HG02763 (cell line): ENCODE data around the gene COL26A1.
"Not testable (repeated sequence)": the region's sequence is repeated elsewhere in the genome, so short reads cannot be mapped to it uniquely, and the experiment has no call there.

Experiments used
- ATAC-seq: cut with Tn5 transposase; IDR thresholded peaks from one replicate; pipeline ENCODE4 v1.9.1; 2021; ENCODE audit warnings: mild to moderate bottlenecking, moderate library complexity; ENCODE audit not compliant: unreplicated experiment

The COL26A1 gene

DNA sequence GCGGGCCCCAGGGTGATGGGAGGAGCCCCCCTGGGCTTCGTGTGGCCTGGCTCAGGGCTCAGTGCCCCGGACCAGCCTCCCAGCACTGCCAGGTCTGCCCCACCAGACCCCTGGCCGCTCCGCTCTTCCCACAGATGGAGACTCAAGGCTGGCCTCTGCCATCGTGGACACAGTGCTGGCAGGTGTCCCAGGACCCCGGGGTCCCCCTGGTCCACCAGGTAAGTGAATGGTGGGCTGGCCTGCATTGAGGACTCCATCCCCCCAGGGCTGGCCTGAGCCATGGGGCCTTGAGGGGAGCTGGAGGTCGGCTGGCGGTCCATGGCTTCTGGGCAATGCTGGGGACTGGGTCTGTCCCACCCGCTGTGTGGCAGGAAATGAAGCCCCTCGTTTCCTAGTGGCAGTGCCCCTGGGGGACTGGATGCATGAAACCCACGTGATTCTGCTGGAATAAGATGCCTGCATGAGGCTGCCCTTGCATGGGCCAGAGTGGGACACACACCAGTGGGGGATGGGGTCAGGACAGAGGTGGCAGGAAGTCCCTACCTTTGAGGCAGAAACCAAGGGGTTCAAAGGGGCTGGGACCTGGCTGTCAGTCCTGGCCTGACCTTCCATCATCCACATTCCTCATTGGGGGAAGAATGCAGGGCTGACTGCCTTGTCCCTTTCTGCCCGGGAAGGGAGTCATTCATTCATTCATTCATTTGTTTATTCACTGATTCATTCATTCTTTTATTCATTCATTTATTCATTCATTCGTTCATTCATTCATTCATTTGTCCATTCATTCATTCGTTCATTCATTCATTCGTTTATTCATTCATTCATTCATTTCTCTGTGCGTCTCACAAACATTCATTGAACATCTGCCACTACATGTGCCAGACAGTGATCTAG lies 184.6 kb downstream of the COL26A1 start:
- no peak for ATAC-seq

DNA sequence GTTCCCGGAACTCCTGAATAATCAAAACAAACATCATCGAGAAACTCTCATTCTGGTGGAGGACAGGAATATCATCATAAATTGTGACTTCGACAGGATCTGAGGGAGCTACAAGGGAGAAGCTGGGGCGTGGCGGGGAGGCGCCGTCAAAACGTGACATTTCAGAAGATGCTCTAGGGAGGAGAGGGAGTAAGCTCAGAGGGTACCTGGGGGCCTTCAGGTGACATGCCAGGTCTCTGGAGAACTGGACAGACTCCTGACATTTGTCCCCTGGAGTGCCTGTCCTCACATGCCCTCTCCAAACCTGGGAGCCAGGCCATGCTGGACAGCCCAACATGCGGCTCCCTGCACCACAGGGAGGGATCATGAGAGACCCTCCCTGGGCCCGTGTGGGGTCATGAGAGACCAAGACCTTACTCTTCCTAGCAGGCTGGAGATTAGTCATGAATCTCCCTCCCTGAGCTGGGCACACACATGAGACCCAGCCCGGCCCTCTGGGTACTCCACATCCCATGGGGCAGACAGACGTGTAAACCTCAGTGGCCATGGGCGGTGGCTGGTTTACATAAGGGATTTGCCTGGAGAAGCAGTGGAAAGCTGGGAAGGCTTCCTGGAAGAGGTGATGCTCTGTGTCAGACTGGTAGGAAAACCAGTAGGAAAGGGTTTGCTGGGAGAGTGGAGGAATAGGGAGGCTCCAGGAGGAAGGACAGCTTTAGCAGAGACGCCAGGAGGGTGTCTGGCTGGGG lies 185.4 kb downstream of the COL26A1 start:
- ATAC-seq: no peak

DNA sequence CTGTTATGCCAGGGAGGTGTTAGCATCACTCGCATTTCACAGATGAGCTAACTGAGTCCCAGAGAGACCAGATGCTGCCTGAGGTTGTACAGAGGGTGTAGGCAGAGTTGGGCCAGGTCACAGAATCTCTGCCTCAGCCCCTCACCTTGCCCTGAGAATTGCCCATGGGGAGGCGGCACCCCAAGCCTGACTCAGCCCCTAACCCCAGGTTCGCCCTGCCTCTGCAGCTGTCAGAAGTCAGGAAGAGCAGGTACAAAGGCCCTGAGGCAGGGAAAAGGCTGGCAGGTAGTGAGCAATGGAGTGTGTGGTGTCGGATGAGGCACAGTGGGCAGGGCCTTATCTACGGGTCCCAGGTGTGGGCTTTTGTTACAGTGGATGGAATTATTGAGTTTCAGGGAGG lies 187.1 kb downstream of the COL26A1 start:
- no peak for ATAC-seq

DNA sequence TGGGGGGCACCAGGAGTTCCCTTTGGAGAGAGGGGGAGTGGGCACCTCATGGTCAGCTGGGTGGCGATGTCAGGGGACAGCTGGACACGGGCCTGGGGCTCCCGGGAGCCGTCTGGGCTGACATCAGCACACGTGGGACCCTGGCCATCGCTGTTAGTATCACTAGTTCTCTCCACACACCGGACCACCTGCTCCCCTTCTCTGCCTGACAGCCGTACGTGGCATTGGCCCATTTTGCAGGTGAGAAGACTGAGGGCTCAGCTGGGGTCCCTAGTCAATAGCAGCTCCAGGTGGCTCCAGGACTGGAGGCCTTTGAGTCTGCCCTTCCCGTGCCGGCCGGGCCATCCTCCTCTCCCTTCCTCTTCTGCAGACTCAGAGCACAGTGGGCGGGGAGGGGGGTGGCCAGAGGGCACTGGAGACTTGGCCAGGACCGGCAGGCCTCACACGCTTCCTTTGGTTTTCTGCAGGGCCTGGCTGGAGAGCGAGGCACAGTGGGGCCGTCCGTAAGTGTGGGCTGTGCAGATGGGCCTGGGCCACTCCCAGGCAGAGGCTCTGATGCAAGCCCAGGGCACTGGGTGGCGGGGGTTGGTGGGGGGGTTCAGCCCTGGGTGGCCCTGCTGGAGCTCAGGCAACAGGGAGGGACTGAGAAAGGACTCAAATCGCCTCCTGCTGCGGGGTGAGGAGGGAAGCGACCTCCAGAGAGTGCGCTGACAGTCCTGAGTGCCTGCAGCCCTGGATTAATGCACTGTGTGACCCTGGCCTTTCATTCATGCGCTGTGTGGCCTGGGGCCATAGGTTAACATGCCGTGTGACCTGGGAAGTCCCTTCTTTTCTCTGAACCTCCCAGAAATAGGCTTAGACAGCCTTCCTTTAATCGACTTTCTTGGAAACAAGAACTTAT lies 188.2 kb downstream of the COL26A1 start:
- ATAC-seq: no peak

DNA sequence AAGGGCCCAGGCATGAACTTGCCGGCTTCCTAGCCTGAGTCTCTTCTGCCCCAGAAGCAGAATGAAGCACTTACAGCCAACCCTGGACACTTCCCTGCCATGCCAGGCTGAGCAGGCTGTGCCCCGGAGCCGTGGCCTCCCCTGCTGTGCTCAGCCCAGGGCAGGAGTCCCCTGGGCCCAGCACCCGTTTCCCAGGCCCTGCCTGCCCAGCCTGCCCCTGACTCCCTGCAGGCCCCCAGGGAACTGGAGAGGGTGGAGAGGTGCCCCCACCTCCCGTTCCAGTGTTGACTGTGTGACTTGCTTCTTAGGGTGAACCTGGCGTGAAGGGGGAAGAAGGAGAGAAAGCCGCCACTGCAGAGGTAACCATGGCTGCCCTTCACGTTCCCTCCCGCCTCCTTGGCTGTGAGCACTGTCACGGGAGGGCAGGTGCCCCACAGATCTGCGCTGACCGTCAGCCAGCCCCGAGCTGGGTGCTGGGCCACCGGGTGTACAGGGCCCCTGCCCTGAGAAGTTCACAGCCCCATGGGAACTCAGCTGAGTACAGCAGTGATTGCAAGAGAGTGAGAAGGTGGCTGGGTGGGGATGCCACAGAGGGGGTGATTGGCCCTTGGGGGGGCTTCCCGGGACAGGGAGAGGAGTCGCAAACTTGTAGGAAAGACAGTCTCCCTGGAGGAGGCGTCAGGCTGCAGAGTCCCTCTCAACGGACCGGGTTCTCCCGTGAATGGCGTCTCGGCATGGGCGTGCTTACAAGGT lies 190.5 kb downstream of the COL26A1 start:
- ATAC-seq: no peak

DNA sequence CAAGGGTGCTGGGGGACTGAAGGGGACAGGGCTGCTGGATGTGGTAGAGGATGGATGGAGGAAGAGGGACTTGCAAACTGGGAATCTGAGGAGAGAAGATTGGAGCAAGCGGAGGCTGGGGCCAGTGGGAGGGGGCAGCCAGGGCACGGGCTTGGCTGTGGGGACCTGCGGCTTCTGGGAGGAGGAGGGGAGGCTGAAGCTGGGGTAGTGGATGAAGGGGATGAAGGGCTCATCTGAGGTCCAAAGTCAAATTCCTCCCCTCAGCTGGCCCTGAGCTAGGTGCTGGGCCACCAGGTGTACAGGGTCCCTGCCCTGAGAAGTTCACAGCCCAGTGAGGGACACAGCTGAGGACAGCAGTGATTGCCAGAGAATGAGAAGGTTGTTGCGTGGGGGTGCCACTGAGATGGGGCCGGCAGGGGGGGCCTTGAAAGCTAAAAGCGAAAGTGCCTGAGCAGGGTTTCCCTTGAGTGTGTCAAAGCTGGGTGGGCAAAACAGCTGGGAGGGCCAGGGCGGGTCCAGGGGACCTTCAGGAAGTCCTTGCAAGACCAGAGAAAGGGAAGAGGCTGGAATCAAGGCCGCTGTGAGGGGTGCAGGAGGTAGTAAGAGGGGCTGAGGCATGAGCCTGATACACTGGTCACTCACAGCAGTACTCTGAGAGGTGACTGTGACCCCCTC lies 191.2 kb downstream of the COL26A1 start:
- no peak for ATAC-seq

DNA sequence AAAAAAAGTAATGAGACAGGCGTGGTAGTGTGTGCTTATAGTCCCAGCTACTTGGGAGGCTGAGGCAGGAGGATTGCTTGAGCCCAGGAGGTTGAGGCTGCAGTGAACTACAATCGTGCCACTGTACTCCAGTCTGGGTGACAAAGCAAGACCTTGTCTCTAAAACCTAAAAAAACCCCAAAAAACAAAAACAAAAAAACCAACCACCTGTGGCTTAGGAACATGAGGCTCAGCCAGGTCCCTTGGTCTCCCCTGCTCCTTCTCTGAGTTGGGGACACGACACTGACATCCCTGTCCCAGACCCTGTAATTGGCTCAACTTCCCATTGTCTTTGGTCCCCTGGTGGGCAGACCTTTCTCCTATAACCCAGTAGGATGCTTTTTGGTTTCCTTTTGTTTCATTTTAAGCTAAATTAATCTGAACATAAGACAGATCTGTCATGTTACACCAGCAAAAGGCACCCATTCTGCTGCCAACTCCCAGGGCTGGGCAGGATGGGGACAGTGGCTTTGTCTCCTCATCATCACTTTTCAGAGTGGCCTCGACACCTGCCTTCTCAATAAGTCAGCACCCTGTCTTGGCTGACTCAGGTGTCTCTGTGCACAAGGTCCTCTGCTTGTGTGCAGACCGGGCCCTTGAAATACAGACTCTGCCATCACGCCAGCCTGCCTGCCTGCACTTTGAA lies 192.1 kb downstream of the COL26A1 start:
- no peak for ATAC-seq

DNA sequence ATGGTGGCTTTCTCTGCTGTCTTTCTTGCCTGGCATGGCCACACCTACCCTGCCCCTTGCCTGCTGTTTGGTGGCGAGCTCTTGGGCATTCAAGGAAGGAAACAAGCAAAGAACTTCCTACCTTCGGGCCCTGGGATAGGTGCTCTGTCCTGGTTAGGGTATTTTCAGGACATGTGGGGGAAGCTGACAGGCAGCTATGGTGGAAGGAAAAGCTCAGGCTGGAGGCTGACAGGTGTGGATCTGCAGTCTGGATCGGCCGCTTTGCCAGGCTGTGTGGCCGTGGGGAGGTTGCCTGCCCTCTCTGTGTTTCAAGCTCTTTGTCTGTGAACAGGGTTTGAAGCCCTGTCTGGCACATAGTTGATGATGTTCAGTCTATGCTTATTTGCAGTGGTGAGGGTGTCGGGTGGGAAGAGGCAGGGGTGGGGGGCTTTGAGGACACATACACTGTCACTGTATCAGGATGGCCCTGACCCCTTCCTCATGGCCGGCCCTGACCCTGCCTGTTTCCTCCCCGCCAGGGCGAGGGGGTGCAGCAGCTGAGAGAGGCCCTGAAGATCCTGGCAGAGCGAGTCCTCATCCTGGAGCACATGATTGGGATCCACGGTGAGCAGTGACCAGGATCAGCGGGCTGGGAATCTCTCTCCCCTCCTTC lies 192.7 kb downstream of the COL26A1 start:
- ATAC-seq: no peak

DNA sequence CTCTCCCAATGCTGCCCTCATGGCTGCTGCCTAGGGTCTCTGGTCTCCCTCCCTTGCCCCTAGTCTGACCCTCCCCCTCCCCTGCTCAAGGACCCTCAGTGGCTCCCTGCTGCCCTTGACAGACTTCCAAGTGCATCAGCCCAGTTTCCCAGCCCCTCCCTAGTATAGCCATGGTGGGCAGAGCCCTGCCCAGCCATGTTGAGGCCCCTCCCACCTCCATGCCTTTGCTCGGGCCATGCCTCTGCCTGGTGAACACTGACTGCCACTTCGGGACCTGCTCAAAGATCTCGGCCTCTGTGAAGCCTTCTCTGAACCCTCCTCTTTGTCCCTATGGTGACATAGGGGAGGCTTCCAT lies 193.2 kb downstream of the COL26A1 start:
- ATAC-seq: no peak

DNA sequence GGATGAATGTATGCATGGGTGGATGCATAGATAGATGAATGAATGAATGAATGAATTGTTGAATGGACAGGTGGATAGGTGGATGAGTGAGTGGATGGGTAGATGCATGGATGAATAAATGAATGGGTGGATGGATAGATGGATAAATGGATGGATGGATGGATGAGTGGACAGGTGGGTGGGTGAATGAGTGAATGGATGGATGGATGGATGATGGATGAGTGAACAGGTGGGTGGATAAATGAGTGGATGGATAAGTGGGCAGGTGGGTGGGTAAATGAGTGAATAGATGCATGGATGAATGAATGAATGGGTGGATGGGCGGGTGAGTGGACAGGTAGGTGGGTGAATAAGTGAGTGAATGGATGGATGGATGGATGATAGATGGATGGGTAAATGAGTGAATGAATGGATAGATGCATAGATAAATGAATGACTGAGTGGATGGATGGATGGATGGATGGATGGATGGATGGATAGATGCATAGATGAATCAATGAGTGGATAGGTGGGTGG lies 193.8 kb downstream of the COL26A1 start:
- no peak for ATAC-seq

DNA sequence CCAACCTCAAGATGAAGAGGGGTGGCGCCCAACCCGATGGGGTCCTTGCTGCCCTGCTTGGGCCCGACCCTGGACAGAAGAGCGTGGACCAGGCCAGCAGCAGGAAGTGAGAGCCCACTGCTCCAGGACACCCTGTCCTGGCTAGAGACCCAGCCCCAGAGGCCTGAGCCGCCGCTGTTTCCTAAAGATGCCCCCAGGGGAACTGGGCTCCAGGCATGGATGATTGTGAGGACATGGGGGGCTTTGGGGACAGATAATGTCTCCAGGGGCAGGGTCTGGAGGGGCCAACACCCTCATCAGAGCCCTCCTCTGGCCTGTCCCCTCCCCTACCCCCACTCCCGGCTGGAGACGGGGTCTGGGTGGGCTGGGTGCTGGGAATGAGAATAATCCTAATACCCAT lies 194.7 kb downstream of the COL26A1 start:
- ATAC-seq: no peak

DNA sequence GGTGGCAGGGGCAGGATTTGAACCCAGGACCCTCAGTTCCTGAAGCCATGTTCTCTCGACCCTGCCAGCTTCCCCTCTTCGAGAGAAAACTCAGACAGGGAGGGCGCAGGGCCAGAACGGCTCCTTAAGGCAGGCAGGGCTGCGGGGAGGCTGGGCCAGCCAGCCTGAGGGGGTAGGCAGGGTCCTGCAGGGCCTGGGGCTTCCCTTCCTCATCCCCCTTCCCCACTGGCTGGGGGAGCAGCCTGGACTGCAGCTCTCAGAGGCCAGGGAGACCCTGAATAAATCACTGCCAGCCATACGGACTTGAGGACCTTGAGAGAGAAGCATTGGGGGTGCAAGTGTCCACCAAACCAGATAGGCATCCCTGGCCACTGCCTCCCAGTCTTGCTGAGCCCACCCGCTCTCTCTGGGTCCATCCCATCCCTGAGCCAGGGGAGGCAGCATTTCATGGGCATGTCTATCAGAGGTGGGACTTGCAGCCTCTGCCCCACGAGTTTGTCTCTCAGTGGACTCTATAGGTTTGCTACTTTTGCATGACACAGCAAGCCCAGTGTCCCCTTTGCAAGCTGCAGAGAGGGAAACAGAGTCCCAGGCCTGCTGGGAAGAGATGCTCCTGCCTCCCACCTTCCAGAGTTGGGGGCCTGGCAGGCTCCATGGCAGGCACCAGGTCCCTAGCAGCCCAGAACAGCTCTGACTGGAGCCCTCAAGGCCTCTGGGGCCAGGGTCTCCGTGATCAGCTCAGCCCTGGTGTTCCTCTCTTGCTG lies 195.5 kb downstream of the COL26A1 start:
- no peak for ATAC-seq

DNA sequence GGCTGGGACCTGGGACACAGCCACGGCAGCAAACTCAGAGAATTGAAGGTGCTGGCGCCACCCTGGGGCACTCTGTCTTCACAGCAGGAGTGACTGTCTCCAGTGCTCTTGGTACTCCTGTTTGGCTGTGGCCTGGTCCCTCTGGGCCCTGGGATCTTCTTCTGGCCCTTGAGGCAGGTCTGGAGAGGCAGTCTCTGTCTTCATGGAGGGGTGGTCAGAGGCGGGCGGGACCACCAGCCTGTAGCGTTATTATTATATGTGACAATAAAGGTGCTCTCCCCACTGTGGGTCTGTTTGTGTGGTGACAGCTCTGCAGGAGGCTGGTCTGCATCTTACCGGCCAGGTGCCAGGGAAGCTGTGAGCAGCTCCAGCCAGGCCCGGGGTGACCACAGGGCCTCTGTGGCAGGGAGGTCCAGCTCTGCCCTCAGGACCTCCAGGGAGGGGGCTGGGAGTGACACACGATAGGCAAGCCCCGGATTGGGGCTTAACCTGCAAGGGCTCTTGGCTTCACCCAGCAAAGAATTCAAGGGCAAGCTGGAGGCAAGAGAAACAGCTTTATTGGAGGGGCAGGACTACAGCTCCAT lies 196.2 kb downstream of the COL26A1 start:
- no peak for ATAC-seq

DNA sequence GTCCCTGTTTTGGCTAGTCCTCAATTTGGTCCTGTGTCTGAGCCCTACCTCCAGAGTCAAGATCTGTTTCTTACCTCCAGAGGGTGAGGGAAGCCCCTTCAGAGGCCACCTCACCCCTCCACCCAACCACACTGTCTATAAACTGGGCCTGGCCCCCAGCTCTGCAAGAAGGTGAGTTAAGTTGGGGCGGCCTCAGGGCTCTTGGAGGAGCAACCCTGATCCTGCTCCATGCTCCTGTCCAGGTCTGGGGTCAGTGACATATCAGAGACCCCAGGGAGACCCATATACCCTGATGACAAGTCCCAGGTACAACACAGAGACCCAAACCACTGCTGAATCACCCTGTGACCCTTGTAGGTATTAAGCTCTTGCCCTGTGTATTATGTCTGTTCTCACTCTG lies 196.9 kb downstream of the COL26A1 start:
- ATAC-seq: no peak

DNA sequence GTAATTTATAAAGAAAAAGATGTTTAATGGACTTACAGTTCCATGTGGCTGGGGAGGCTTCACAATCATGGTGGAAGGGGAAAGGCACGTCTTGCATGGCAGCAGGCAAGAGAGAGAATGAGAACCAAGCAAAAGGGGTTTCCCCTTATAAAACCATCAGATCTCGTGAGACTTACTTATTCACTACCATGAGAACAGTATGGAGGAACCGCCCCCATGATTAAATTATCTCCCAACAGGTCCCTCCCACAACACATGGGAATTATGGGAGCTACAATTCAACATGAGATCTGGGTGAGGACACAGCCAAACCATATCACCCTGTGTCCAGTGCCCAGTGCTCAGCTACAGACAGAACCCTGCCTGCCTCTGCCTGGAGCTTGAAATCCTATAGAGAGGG lies 197.3 kb downstream of the COL26A1 start:
- ATAC-seq: not testable (repeated sequence)

DNA sequence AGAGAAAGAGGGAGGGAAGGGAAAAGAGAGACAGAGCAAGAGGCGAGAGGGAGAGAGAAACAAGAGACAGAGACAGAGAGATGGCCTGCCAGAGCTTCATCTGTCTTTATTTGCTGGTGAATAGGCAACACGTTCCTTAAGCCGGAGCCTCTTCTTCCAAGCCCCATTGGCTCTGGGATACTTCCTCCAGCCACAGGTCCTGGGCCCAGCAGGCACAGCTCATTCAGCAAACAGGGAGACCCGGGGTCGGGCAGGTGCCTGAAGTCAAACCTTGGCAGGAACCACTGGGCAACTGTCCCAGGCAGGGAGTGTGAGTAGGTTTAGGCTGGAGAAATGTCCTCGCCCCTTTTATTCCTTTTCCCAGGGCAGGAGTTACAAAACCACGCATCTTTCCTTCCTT lies 198.2 kb downstream of the COL26A1 start:
- no peak for ATAC-seq

DNA sequence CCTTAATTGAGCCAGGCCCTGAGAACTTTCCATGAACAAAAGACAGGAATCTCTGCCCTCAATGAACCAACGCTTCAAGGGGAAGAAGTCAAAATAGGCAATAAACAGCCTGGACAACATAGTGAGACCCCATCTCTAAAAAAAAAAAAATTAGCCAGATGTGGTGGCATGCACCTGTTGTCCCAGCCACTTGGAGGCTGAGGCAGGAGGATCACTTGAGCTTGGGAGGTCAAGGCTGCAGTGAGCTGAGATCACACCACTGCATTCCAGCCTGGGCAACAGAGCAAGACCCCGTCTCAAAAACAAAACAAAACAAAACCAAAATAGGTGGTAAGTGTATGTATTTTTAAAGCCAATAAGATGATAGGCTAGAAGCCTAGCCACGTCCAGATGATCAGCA lies 198.6 kb downstream of the COL26A1 start:
- ATAC-seq: not testable (repeated sequence)
